ENCODE results near the gene BRICD5.

DNA sequence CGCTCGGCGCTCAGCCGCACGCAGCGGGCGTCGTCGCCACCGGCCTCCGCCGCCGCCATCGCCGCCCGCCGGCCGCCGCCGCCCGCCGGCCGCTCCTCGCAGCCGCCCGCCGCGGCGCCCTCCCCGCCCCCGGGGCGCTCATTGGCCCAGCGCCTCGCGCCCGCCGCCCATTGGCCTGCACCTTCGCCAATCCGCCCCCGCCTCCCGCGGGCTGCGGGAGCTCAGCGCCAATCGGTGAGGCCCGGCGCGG lies 4.0 kb upstream of the BRICD5 start, which contains the start of gene PGP:
- TF ChIP-seq, protein P1, sequence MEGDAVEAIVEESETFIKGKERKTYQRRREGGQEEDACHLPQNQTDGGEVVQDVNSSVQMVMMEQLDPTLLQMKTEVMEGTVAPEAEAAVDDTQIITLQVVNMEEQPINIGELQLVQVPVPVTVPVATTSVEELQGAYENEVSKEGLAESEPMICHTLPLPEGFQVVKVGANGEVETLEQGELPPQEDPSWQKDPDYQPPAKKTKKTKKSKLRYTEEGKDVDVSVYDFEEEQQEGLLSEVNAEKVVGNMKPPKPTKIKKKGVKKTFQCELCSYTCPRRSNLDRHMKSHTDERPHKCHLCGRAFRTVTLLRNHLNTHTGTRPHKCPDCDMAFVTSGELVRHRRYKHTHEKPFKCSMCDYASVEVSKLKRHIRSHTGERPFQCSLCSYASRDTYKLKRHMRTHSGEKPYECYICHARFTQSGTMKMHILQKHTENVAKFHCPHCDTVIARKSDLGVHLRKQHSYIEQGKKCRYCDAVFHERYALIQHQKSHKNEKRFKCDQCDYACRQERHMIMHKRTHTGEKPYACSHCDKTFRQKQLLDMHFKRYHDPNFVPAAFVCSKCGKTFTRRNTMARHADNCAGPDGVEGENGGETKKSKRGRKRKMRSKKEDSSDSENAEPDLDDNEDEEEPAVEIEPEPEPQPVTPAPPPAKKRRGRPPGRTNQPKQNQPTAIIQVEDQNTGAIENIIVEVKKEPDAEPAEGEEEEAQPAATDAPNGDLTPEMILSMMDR (IDR thresholded peaks at IDR 0.05), result peak in 1 of 6 experiments; percentile 1
- TF ChIP-seq POLR2A (IDR thresholded peaks at IDR 0.05), result no peak
